LNCAP (cell line): ENCODE data around the gene SOX5.

ENCODE experiments used
- TF ChIP-seq, protein P1 (sequence below): fragments of 450-650 bp; IDR thresholded peaks from 2 replicates; pipeline ENCODE4 v1.5.1; 2017; ENCODE audit warnings: mild to moderate bottlenecking

Gene SOX5

DNA sequence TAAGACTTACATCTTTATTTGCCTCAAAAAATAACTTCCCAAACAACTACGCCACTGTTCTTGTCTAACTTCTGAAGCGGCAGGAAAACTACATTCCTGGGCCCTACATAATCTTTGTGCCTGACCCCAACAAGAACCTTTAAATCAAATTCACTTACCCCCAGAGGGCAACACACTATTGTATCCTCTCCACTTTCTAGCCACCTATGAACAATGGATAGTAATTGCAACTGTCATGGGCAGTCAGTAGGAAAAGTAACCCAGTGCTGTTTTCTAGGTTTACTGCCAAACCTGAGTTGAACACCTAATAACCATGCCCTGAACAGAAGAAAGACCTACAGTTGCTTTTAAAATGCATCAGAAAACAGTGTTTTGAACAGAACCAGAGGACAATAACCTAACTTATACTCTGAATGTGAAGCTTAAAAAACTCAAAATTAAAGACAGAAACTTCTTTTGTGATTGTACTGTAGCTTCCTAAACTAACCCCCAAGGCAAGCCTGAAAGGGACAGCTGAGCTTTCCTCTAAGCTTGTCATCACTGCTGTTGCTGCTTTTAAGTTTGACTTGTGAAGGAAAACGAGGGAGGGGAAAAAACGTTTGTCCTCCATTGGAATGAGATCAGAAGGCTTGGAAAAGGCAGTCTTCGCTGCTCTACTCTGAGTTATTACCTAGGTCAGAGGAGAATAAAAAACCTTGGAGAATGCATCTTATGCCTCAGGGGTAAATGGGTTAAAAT, 195.7 kb downstream of the SOX5 start:
- TF ChIP-seq, protein P1, sequence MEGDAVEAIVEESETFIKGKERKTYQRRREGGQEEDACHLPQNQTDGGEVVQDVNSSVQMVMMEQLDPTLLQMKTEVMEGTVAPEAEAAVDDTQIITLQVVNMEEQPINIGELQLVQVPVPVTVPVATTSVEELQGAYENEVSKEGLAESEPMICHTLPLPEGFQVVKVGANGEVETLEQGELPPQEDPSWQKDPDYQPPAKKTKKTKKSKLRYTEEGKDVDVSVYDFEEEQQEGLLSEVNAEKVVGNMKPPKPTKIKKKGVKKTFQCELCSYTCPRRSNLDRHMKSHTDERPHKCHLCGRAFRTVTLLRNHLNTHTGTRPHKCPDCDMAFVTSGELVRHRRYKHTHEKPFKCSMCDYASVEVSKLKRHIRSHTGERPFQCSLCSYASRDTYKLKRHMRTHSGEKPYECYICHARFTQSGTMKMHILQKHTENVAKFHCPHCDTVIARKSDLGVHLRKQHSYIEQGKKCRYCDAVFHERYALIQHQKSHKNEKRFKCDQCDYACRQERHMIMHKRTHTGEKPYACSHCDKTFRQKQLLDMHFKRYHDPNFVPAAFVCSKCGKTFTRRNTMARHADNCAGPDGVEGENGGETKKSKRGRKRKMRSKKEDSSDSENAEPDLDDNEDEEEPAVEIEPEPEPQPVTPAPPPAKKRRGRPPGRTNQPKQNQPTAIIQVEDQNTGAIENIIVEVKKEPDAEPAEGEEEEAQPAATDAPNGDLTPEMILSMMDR: no peak

DNA sequence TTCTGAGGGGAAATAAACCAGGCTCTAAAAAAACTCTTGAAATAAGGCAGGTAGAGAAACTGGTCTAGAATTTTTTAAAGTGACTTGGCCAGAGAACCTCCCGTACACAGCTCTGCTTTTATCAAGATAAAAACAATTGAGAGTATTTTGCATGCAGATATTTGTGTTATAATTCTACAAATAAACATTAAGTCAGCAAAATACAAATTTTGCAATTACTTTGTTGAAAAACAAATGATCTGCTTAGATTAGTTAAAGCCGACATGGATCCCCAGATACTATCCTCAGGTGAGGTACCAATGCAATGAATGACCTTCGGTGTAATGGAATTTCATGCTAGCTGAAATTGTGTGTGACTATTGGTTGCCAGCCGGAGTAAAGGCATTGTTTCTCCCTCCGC, 197.2 kb downstream of the SOX5 start:
- TF ChIP-seq, protein P1: no peak

DNA sequence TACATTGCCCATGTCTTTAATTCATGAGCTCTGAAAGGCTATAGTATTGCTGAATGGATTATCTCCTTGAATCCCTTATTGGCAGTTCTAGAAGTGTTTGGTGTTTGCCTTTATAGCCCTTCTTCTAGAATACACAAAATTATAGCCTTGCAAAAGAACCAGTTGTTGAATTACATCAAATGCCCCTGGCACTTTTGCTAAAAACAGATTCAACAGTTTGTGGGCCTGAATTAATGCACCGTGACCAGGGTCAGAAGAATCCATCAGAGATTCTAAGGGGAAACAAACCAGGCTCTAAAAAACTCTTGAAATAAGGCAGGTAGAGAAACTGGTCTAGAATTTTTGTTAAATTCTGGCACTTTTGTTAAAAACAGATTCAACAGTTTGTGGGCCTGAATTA, 197.8 kb downstream of the SOX5 start:
- TF ChIP-seq, protein P1: no peak

DNA sequence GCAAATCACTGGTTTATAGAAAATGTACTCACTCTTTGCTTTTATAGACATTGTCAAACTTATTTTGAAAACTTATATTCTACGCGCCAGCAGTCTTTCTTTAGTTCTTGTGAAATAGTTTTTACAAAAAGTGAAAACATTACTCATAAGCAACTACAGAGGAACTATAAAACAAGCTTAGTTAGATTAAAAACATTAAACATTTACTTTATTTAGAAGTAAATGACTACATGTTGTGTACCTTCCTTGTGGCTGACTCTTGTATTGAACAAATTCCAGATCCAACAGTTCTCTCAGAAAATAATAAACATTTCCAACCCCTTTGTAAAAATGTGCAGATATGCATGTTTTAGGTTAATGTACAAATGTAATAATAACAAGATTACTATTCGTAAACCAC, 198.5 kb downstream of the SOX5 start:
- TF ChIP-seq, protein P1: no peak

DNA sequence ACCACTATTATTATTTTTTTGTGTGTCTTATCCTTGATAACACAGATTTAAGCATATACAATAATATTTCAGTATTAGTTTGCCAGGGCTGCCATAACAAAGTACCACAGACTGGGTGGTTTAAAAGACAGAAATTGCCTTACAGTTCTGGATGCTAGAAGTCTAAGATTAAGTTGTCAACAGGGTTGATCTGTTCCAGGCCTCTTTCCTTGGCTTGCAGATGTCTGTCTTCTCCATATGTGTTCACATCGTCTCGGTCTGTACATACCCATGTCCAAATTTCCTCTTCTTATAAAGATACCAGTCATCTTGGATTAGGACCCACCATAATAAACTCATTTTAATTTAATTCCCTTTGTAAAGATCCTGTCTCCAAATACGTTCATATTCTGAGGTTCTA, 204.8 kb downstream of the SOX5 start:
- TF ChIP-seq, protein P1: no peak

DNA sequence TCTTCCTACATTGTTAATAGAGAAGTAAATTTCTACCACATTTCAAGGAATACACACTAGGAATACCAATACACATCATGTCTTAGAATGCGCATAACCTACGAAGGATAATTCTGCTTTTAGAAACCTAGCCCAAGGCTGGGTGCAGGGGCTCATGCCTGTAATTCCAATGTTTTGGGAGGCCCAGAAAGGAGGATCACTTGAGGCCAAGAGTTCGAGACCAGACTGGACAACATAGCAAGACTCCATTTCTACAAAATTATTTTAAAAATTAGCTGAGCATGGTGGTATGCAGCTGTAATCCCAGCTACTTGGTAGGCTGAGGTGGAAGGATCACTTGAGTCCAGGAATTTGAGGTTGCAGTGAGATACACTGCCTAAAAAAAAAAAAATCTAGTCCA, 206.9 kb downstream of the SOX5 start:
- TF ChIP-seq, protein P1: no peak

DNA sequence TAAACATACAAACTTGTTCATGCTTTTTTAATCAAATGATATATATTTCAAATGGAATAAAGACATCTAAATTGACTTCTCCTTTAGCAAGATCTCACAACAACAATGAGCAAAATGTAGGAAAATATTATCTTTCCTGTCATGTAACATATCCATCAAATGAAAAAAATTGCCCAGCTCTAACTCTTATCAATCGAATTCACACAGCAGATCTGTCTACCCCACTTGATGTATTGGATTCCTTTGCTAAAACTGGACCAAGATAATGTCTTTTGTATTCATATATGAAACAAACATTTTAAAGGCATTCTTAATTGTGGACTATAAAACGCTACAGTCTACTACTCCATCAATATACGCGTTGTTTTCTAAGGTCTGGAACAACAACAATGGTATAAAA, 218.0 kb downstream of the SOX5 start:
- TF ChIP-seq, protein P1: no peak

DNA sequence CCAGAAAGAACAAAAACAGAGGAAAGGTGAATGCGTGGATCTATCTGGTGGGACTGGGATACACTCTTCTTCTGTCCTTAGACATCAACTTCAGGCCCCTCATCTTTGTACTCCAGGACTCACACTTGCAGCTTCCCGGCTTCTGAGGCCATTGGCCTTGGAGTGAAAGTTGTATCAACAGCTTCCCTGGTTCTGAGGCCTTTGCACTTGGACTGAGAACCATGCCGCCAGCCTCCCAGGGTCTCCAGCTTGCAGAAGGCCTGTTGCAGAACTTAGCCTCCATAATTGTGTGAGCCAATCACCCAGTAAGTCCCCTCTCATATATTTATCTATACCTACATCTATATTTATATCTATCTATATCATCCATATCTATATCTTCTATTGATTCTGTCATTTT, 218.4 kb downstream of the SOX5 start:
- TF ChIP-seq, protein P1: no peak
